Testis (tissue), 2 donors: Measurements from ENCODE around the gene KIF5C.

Experiments used
- POLR2A ChIP-seq: fragments of 450-650 bp; IDR thresholded peaks from one replicate; pipeline ENCODE4 v1.6.1; 2017; ENCODE audit warnings: antibody characterized with exemption, mild to moderate bottlenecking, moderate library complexity
- TF ChIP-seq, protein P1 (sequence below), 3 experiments: fragments of 450-650 bp in 2 of 3; fragments of 200-600 bp in 1 of 3; sonication (generic) in 1 of 3; IDR thresholded peaks; one replicate each; pipeline ENCODE4 v1.5.1; 2016 to 2019; ENCODE audit warnings: antibody characterized with exemption in 3 of 3, mild to moderate bottlenecking in 2 of 3, moderate library complexity in 1 of 3

DNA sequence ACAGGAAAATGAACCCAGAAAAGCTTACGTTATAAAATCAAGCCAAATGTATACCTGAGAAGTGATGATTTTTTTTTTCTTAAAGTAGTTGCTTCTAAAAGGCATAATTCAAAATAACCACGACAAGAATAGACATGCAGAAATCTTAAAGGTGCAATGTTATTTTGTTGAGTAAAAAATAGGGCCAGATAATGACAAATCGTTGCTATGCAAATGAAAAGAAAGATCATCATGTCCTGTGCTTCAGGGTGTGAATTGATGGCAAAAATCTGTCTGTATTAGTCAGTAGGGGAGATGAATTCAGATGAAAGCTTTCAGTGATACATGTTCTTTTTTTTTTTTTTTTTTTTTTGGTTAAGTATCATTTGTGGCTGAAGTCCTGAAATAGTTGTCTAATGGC lies 187.5 kb downstream of the KIF5C start:
- TF ChIP-seq, protein P1, sequence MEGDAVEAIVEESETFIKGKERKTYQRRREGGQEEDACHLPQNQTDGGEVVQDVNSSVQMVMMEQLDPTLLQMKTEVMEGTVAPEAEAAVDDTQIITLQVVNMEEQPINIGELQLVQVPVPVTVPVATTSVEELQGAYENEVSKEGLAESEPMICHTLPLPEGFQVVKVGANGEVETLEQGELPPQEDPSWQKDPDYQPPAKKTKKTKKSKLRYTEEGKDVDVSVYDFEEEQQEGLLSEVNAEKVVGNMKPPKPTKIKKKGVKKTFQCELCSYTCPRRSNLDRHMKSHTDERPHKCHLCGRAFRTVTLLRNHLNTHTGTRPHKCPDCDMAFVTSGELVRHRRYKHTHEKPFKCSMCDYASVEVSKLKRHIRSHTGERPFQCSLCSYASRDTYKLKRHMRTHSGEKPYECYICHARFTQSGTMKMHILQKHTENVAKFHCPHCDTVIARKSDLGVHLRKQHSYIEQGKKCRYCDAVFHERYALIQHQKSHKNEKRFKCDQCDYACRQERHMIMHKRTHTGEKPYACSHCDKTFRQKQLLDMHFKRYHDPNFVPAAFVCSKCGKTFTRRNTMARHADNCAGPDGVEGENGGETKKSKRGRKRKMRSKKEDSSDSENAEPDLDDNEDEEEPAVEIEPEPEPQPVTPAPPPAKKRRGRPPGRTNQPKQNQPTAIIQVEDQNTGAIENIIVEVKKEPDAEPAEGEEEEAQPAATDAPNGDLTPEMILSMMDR (IDR thresholded peaks at IDR 0.05): no peak
- TF ChIP-seq POLR2A: no peak
